Measurements from ENCODE around the gene ATG101. TPM values are rescaled to one million over a fixed set of nuclear protein-coding genes. Genes with fewer than 3 reads are reported as not detected.
"Not testable (repeated sequence)": the region's sequence is repeated elsewhere in the genome, so short reads cannot be mapped to it uniquely, and the experiment has no call there.

The ATG101 gene
- total RNA-seq, 1 experiment from 2014 or later, result 64.9 TPM

DNA sequence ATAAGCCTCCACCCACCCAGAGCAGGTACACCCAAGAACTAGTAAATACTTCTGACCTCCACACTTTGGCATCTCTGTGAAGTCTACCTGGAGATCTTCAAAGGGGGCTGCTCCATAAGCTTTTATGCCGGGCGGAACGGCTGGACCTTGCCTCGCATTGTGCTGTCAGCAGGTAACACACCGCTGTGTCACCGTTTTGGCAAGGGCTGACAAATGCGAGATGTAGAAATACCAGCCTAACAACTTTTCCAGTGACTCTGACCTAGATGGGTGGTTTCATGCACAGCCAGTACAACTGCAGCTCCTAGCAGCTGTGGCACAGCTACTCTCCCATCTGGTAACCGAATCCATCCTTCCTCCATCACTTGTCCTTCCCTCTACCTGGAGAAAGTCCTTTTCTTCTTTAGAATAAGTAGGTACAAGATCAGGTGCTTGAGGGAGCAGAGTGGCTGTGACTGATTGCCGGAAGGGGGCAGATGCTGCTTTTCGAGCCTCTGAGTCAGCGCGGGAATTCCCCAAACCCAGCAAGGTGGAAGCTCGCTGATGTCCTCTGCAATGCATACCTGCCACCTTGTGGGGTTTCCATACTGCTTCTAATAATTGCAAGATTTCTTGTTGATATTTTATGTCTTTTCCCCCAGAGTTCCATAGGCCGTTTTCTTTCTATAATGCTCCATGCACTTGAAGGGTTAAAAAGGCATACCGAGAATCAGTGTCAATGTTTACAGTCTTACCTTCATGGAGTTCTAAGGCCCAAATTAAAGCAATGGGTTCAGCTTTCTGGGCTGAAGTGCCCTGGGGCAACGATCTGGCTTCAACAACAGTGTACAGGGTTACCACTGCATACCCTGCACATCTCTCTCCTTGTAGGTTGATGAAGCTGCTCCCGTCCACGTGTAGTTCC, 46.7 kb downstream of the ATG101 start:
- H3K9me3 ChIP-seq (ENCODE audit: control insufficient read depth, insufficient read depth, low read depth, low read length); POLR2A ChIA-PET; BruUV-seq (replicated peaks); H3K4me1 ChIP-seq (ENCODE audit: control insufficient read depth, insufficient read depth, low read length); ATAC-seq; H3K27me3 ChIP-seq (ENCODE audit: control insufficient read depth, insufficient read depth, low read length); H3K36me3 ChIP-seq (ENCODE audit: control insufficient read depth, insufficient read depth, low read length); H3K27ac ChIP-seq (ENCODE audit: low read length); DNase-seq (ENCODE audit: low read depth, low spot score); in situ Hi-C loops (cut with HindIII; ENCODE audit: low pct_unique_long_range_greater_than_20kb, low sequenced_read_pairs); H3K4me3 ChIP-seq (ENCODE audit: low read depth in 2 of 2, low read length in 2 of 2); intact Hi-C loops (cut with micrococcal nuclease; ENCODE audit: unreplicated experiment): not testable (repeated sequence)
- CTCF ChIA-PET, result interaction anchor here (0.7 kb wide), 1 partner anchor 91 kb away, joined by 5 read pairs; no protein-coding TSS in a partner anchor

DNA sequence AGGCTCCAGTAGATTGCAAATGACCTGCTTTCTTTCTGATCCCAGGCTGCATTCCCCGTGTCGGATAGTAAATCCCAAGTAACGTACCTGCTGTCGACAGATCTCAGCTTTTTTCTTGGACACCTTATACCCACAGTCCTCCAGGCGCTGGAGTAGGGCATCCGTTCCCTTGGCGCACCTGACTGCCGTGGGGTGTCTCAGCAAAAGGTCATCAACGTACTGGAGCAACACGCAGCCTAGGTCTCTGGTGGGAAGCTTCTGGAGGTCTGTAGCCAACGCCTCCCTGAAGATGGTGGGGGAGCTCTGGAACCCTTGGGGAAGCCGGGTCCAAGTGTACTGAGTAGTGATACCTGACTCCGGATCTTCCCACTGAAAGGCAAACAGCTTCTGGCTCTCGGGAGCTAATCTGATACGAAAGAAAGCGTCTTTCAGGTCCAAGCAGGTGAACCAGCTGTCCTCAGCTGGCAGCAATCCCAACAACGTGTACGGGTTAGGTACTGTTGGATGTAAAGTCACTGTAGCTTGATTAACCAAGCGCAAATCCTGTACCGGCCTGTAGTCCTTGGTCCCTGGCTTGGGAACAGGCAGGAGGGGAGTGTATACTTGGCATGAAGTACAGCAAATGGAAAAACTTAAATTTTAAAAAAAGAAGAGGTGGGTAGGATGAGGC, 48.2 kb downstream of the ATG101 start:
- POLR2A ChIA-PET; ATAC-seq; H3K36me3 ChIP-seq (ENCODE audit: control insufficient read depth, insufficient read depth, low read length); DNase-seq (ENCODE audit: low read depth, low spot score); BruUV-seq (replicated peaks); H3K9me3 ChIP-seq (ENCODE audit: control insufficient read depth, insufficient read depth, low read depth, low read length); H3K27me3 ChIP-seq (ENCODE audit: control insufficient read depth, insufficient read depth, low read length); H3K4me1 ChIP-seq (ENCODE audit: control insufficient read depth, insufficient read depth, low read length); H3K4me3 ChIP-seq (ENCODE audit: low read depth in 2 of 2, low read length in 2 of 2); intact Hi-C loops (cut with micrococcal nuclease; ENCODE audit: unreplicated experiment); in situ Hi-C loops (cut with HindIII; ENCODE audit: low pct_unique_long_range_greater_than_20kb, low sequenced_read_pairs); H3K27ac ChIP-seq (ENCODE audit: low read length): not testable (repeated sequence)
- CTCF ChIA-PET, result interaction anchor here (0.5 to 1.0 kb wide), 2 partner anchors 36 to 93 kb away, joined by 3 to 8 read pairs; no protein-coding TSS in a partner anchor

DNA sequence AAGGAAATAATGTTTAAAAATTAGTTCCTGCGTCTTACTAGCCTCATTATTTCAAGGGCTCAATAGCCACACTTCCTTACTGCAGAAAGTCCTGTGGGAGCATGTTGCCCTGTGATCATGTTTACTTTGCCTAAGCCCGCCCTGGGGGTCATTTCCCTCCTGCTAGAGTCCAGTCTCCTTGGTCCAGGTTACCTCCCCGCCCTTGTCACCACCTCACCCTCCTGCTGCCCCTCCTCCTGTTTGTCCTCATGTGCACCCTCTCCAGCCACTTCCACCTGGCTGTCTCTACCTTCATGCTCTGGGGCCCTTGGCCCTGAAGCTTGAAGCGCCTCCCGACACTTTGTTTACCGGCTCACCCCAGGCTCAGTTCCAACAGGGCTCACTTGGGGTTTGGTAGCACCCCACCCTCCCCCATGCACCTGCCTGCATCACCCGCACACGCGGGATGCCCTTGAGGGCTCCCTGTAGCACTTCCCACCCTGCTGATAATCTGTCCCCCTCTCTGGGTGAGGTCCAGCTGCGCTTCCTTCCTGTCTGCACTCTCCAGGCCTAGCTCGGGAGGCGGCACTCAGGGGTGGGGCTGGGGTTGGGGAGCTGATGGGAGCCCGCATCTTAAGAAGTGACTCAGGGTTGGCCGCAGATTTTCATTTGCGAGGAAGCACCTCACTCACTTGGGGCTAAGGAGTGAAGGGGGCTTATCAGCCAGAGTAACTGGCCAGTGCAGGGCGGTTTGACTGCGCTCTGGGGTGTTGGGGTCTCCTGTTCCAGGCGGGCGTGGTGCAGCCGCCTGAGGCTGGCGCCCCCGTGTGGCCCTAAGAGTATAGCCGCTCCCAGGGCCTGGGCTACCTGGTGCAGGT, 49.8 kb downstream of the ATG101 start:
- ChIA-PET CTCF (interaction anchor here (0.6 to 1.6 kb wide), 5 partner anchors 31 to 132 kb away, joined by 3 to 11 read pairs (median 6); no protein-coding TSS in a partner anchor), POLR2A (interaction anchor here (0.6 kb wide), 1 partner anchor 68 kb away, joined by 9 read pairs; the partner anchor contains the start of gene NR4A1)
- no TSS peak for BruUV-seq (replicated peaks)
- in situ Hi-C loops (cut with HindIII; ENCODE audit: low pct_unique_long_range_greater_than_20kb, low sequenced_read_pairs) (no loop called here), intact Hi-C loops (cut with micrococcal nuclease; ENCODE audit: unreplicated experiment) (loop anchor here (5.0 kb wide), 1 partner anchor 92 kb away; no protein-coding TSS in a partner anchor)
- DNase-seq (ENCODE audit: low read depth, low spot score), result no peak
- TF ChIP-seq, protein P1, sequence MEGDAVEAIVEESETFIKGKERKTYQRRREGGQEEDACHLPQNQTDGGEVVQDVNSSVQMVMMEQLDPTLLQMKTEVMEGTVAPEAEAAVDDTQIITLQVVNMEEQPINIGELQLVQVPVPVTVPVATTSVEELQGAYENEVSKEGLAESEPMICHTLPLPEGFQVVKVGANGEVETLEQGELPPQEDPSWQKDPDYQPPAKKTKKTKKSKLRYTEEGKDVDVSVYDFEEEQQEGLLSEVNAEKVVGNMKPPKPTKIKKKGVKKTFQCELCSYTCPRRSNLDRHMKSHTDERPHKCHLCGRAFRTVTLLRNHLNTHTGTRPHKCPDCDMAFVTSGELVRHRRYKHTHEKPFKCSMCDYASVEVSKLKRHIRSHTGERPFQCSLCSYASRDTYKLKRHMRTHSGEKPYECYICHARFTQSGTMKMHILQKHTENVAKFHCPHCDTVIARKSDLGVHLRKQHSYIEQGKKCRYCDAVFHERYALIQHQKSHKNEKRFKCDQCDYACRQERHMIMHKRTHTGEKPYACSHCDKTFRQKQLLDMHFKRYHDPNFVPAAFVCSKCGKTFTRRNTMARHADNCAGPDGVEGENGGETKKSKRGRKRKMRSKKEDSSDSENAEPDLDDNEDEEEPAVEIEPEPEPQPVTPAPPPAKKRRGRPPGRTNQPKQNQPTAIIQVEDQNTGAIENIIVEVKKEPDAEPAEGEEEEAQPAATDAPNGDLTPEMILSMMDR (IDR thresholded peaks at IDR 0.05), result peak; percentile 82
- TF ChIP-seq TCF7L2 (IDR thresholded peaks at IDR 0.05; ENCODE audit: low read depth, low read length), result no peak
- Histone ChIP-seq H3K27ac (ENCODE audit: low read length) (no peak overlapping the region), H3K4me1 (ENCODE audit: control insufficient read depth, insufficient read depth, low read length) (no peaks in the 10 kb centered on the region), H3K36me3 (ENCODE audit: control insufficient read depth, insufficient read depth, low read length) (no peaks in the 10 kb centered on the region), H3K9me3 (ENCODE audit: control insufficient read depth, insufficient read depth, low read depth, low read length) (no peaks in the 10 kb centered on the region), H3K27me3 (ENCODE audit: control insufficient read depth, insufficient read depth, low read length) (no peaks in the 10 kb centered on the region; the same call in 1 of the 2 replicates), H3K4me3 (ENCODE audit: low read depth in 2 of 2, low read length in 2 of 2) (no peak overlapping the region)
- ATAC-seq, result peak; percentile 70
